ENCODE data around the gene DIO1.

Gene DIO1

GRCh38 chr1:53891018-53891417 lies 3.0 kb upstream of the DIO1 start:
- H3K4me3 ChIP-seq (ENCODE audit: low read length), result no peak overlapping the region
- H3K9me3 ChIP-seq (ENCODE audit: control insufficient read depth, insufficient read depth, low read length), result no peaks in the 10 kb centered on the region
- no peaks in the 10 kb centered on the region for H3K79me2 ChIP-seq (ENCODE audit: control insufficient read depth, low read length)
- 0 out of 2 replicates have a peak, but pooled peaks cover 2% of the 10 kb centered on the region for H3K27me3 ChIP-seq (ENCODE audit: control insufficient read depth, low read length)
- no peaks in the 10 kb centered on the region for H3K9me2 ChIP-seq (replicated peaks; ENCODE audit: control insufficient read depth, low read length)
- H3K4me1 ChIP-seq (ENCODE audit: control insufficient read depth, low read length), result peaks cover 23% of the 10 kb centered on the region
- TF ChIP-seq EZH2phosphoT487 (IDR thresholded peaks at IDR 0.05; ENCODE audit: borderline replicate concordance, low read length), result no peak
- no peak for TF ChIP-seq CTCF (IDR thresholded peaks at IDR 0.05; ENCODE audit: low read depth, low read length, poor library complexity, severe bottlenecking)
- no peak overlapping the region for H3K4me2 ChIP-seq (ENCODE audit: low read length)
- peaks cover 4% of the 10 kb centered on the region; the same call in 1 of the 2 replicates for H3F3A ChIP-seq (ENCODE audit: control insufficient read depth, insufficient read depth)
- no peaks in the 10 kb centered on the region for H3K36me3 ChIP-seq (ENCODE audit: control insufficient read depth, low read length)
- no peaks in the 10 kb centered on the region for H4K20me1 ChIP-seq (ENCODE audit: control insufficient read depth, insufficient read depth, low read depth, low read length)
- H3K27ac ChIP-seq (ENCODE audit: low read depth, low read length), result no peak overlapping the region

- Histone ChIP-seq H3K9me2 (replicated peaks; ENCODE audit: control insufficient read depth, low read length) (no peaks in the 10 kb centered on the region), H3F3A (ENCODE audit: control insufficient read depth, insufficient read depth) (peaks cover 4% of the 10 kb centered on the region; the same call in 1 of the 2 replicates), H3K4me3 (ENCODE audit: low read length) (no peak overlapping the region), H3K27ac (ENCODE audit: low read depth, low read length) (no peak overlapping the region), H4K20me1 (ENCODE audit: control insufficient read depth, insufficient read depth, low read depth, low read length) (no peaks in the 10 kb centered on the region), H3K4me1 (ENCODE audit: control insufficient read depth, low read length) (peaks cover 23% of the 10 kb centered on the region), H3K27me3 (ENCODE audit: control insufficient read depth, low read length) (0 out of 2 replicates have a peak, but pooled peaks cover 2% of the 10 kb centered on the region), H3K4me2 (ENCODE audit: low read length) (no peak overlapping the region), H3K9me3 (ENCODE audit: control insufficient read depth, insufficient read depth, low read length) (no peaks in the 10 kb centered on the region), H3K79me2 (ENCODE audit: control insufficient read depth, low read length) (no peaks in the 10 kb centered on the region), H3K36me3 (ENCODE audit: control insufficient read depth, low read length) (no peaks in the 10 kb centered on the region)
- no peak for TF ChIP-seq CTCF (IDR thresholded peaks at IDR 0.05; ENCODE audit: low read depth, low read length, poor library complexity, severe bottlenecking)
- no peak for TF ChIP-seq EZH2phosphoT487 (IDR thresholded peaks at IDR 0.05; ENCODE audit: borderline replicate concordance, low read length)
Observed at GRCh38 chr1:53891678-53892077, 2.3 kb upstream of the DIO1 start.

GRCh38 chr1:53892911-53893310 lies 1.1 kb upstream of the DIO1 start:
- TF ChIP-seq CTCF (IDR thresholded peaks at IDR 0.05; ENCODE audit: low read depth, low read length, poor library complexity, severe bottlenecking) (no peak), EZH2phosphoT487 (IDR thresholded peaks at IDR 0.05; ENCODE audit: borderline replicate concordance, low read length) (no peak)
- Histone ChIP-seq H3K9me2 (replicated peaks; ENCODE audit: control insufficient read depth, low read length) (no peaks in the 10 kb centered on the region), H3K27ac (ENCODE audit: low read depth, low read length) (no peak overlapping the region), H3K4me3 (ENCODE audit: low read length) (no peak overlapping the region), H3K9me3 (ENCODE audit: control insufficient read depth, insufficient read depth, low read length) (no peaks in the 10 kb centered on the region), H3K4me1 (ENCODE audit: control insufficient read depth, low read length) (peaks cover 23% of the 10 kb centered on the region), H4K20me1 (ENCODE audit: control insufficient read depth, insufficient read depth, low read depth, low read length) (no peaks in the 10 kb centered on the region), H3K79me2 (ENCODE audit: control insufficient read depth, low read length) (no peaks in the 10 kb centered on the region), H3K27me3 (ENCODE audit: control insufficient read depth, low read length) (0 out of 2 replicates have a peak, but pooled peaks cover 2% of the 10 kb centered on the region), H3K36me3 (ENCODE audit: control insufficient read depth, low read length) (no peaks in the 10 kb centered on the region), H3K4me2 (ENCODE audit: low read length) (no peak overlapping the region), H3F3A (ENCODE audit: control insufficient read depth, insufficient read depth) (peaks cover 4% of the 10 kb centered on the region; the same call in 1 of the 2 replicates)

Data from DOHH2 (cell line).